Nucleus accumbens (tissue), 56 donors: ENCODE data around the gene SPATA22.
"Not testable (repeated sequence)": the region's sequence is repeated elsewhere in the genome, so short reads cannot be mapped to it uniquely, and the experiment has no call there.

Experiments
- DNase-seq, 56 donors: peaks; one replicate each; lab custom pipeline; 2025; lab: John Stamatoyannopoulos, UW

SPATA22 gene

GRCh38 chr17:3475251-3475685, 3.6 kb upstream of the SPATA22 start:
- DNase-seq, result no peak

- no peak for DNase-seq
These were observed 2.6 kb upstream of the SPATA22 start for GRCh38 chr17:3474212-3474611.

GRCh38 chr17:3472137-3472536, 518 bp upstream of the SPATA22 start:
- no peak for DNase-seq

GRCh38 chr17:3469529-3469928, 2.1 kb downstream of the SPATA22 start:
- DNase-seq, result no peak

GRCh38 chr17:3466355-3466754, 5.3 kb downstream of the SPATA22 start:
- not testable (repeated sequence) for DNase-seq

GRCh38 chr17:3448059-3448665, 23.5 kb downstream of the SPATA22 start:
- DNase-seq, result no peak

- DNase-seq, result no peak
These were observed 24.0 kb downstream of the SPATA22 start for GRCh38 chr17:3447625-3448024.

GRCh38 chr17:3440451-3440850, 31.2 kb downstream of the SPATA22 start:
- no peak for DNase-seq

GRCh38 chr17:3438368-3438767, 33.3 kb downstream of the SPATA22 start:
- DNase-seq, result no peak

- no peak for DNase-seq
These were observed 37.9 kb downstream of the SPATA22 start, which contains the start of gene OR1E2 for GRCh38 chr17:3433741-3434140. OR1E2 (minus strand) TSS chr17:3433841; CDS start chr17:3433841, 0 bp downstream.

GRCh38 chr17:3433215-3433614, 38.4 kb downstream of the SPATA22 start:
- peak in 4 of 56 donors; percentile 0 to 13 (median 4) for DNase-seq

GRCh38 chr17:3418222-3418621, 53.4 kb downstream of the SPATA22 start:
- no peak for DNase-seq

GRCh38 chr17:3415610-3416009, 56.0 kb downstream of the SPATA22 start:
- DNase-seq, result no peak

- DNase-seq, result not testable (repeated sequence)
These were observed 59.4 kb downstream of the SPATA22 start for GRCh38 chr17:3412216-3412615.

GRCh38 chr17:3411070-3411469, 60.5 kb downstream of the SPATA22 start, which contains the start of gene OR3A3:
OR3A3 (plus strand) TSS chr17:3411370.
- no peak for DNase-seq

- not testable (repeated sequence) for DNase-seq
These were observed 67.8 kb downstream of the SPATA22 start for GRCh38 chr17:3403856-3404255.

GRCh38 chr17:3401786-3402185, 69.8 kb downstream of the SPATA22 start:
- DNase-seq, result no peak

GRCh38 chr17:3400055-3400454, 71.6 kb downstream of the SPATA22 start:
- no peak for DNase-seq

- DNase-seq, result no peak
These were observed 73.3 kb downstream of the SPATA22 start, which contains the start of gene OR1E1 for GRCh38 chr17:3398310-3398709. OR1E1 (minus strand) TSS chr17:3398410; CDS start chr17:3398410, 0 bp downstream.

- not testable (repeated sequence) for DNase-seq
These were observed 73.8 kb downstream of the SPATA22 start for GRCh38 chr17:3397801-3398200.
